A673 (cell line): Measurements from ENCODE around the gene SHMT1. TPM values are rescaled to one million over a fixed set of nuclear protein-coding genes. Genes with fewer than 3 reads are reported as not detected.

ENCODE experiments used
- BruUV-seq: library from RNA; stranded (reverse); fragments of 400-500 nt; replicated peaks from 2 replicates; lab custom pipeline; 2021; lab: Mats Ljungman, UMichigan
- CTCF ChIA-PET: fragments of 300-600 bp; sonication (Branson Sonifier 250); formaldehyde crosslinking; loops from one replicate; lab custom pipeline; 2022; ENCODE audit warnings: antibody characterized with exemption; lab: Charles Lee
- POLR2A ChIA-PET: fragments of 300-600 bp; sonication (Branson Sonifier 250); formaldehyde crosslinking; loops from one replicate; lab custom pipeline; 2022; ENCODE audit warnings: antibody characterized with exemption; ENCODE audit not compliant: low non-redundant PET; lab: Charles Lee
- DNase-seq: peaks from one replicate; pipeline ENCODE4 v3.0.0-alpha.2; 2015; ENCODE audit warnings: low spot score
- H3K27ac ChIP-seq: fragments of 200-600 bp; sonication (generic); 2 replicates; pipeline ENCODE4 v1.5.1; 2016; ENCODE audit warnings: mixed run types, low read depth, mild to moderate bottlenecking, mixed read lengths, antibody characterized with exemption, low read length; ENCODE audit not compliant: poor library complexity, severe bottlenecking
- H3K27me3 ChIP-seq: fragments of 200-600 bp; sonication (generic); replicated peaks from 2 replicates; pipeline ENCODE4 v1.6.1; 2017; ENCODE audit warnings: mixed run types, low read depth, mild to moderate bottlenecking, mixed read lengths, antibody characterized with exemption, low read length; ENCODE audit not compliant: insufficient read depth, poor library complexity
- H3K36me3 ChIP-seq: fragments of 200-600 bp; sonication (generic); 2 replicates; pipeline ENCODE4 v1.6.1; 2016; ENCODE audit warnings: mixed run types, mild to moderate bottlenecking, mixed read lengths, antibody characterized with exemption, low read length; ENCODE audit not compliant: insufficient read depth, poor library complexity, severe bottlenecking
- H3K4me1 ChIP-seq: fragments of 200-600 bp; sonication (generic); 2 replicates; pipeline ENCODE4 v1.6.1; 2017; ENCODE audit warnings: mixed run types, mild to moderate bottlenecking, mixed read lengths, antibody characterized with exemption, low read length; ENCODE audit not compliant: insufficient read depth, poor library complexity, severe bottlenecking
- H3K4me3 ChIP-seq: fragments of 200-600 bp; sonication (generic); 2 replicates; pipeline ENCODE4 v1.5.1; 2016; ENCODE audit warnings: low read depth, mixed run types, mild to moderate bottlenecking, mixed read lengths, low read length; ENCODE audit not compliant: poor library complexity, severe bottlenecking
- H3K9me3 ChIP-seq: fragments of 200-600 bp; sonication (generic); 2 replicates; pipeline ENCODE4 v1.6.1; 2016; ENCODE audit warnings: mixed run types, low read depth, mild to moderate bottlenecking, mixed read lengths, antibody characterized with exemption, low read length; ENCODE audit not compliant: poor library complexity, severe bottlenecking
- EZH2 ChIP-seq: fragments of 200-600 bp; sonication (generic); IDR thresholded peaks from 2 replicates; pipeline ENCODE4 v1.6.1; 2017; ENCODE audit warnings: borderline replicate concordance, low read depth, mild to moderate bottlenecking, mixed read lengths, antibody characterized with exemption, low read length; ENCODE audit not compliant: poor library complexity, severe bottlenecking
- intact Hi-C: fragments of 100-400 bp; cut with micrococcal nuclease; formaldehyde crosslinking; loops from one replicate; pipeline ENCODE4 v1.10.0; 2022; ENCODE audit not compliant: unreplicated experiment
- total RNA-seq: library from RNA; stranded (reverse); gene quantifications from 2 replicates; pipeline ENCODE4 v1.2.3, GENCODE V29; 2021
- TF ChIP-seq, protein P1 (sequence below): fragments of 300-800, 200-600 bp; sonication (generic); conservative IDR thresholded peaks from 2 replicates; pipeline ENCODE4 v1.5.1; 2017; ENCODE audit warnings: low read depth, mild to moderate bottlenecking, antibody characterized with exemption, low read length, moderate library complexity, mixed read lengths

Gene SHMT1
- total RNA-seq, 1 experiment from 2014 or later, result 54.0 TPM

DNA sequence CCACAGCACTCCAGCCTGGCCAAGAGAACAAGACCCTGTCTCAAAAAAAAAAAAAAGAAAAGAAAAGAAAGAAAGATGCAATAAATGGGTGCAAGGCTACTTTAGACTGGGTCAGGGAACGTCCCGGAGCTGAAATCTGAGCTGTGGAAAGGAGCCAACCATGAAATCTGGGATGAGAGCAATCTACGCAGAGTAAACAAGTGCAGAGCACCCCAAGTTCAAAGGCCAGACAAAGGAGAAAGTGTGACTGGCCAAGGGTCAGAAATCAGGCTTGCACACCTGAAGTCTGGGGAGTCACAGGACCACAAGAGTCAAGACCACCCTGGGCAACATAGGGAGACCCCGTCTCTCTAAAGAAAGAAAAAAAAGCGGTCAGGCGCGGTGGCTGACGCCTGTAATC lies 2.8 kb downstream of the SHMT1 start:
- TF ChIP-seq, protein P1, sequence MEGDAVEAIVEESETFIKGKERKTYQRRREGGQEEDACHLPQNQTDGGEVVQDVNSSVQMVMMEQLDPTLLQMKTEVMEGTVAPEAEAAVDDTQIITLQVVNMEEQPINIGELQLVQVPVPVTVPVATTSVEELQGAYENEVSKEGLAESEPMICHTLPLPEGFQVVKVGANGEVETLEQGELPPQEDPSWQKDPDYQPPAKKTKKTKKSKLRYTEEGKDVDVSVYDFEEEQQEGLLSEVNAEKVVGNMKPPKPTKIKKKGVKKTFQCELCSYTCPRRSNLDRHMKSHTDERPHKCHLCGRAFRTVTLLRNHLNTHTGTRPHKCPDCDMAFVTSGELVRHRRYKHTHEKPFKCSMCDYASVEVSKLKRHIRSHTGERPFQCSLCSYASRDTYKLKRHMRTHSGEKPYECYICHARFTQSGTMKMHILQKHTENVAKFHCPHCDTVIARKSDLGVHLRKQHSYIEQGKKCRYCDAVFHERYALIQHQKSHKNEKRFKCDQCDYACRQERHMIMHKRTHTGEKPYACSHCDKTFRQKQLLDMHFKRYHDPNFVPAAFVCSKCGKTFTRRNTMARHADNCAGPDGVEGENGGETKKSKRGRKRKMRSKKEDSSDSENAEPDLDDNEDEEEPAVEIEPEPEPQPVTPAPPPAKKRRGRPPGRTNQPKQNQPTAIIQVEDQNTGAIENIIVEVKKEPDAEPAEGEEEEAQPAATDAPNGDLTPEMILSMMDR, result no peak
- no peak for TF ChIP-seq EZH2
- BruUV-seq, result no TSS peak

DNA sequence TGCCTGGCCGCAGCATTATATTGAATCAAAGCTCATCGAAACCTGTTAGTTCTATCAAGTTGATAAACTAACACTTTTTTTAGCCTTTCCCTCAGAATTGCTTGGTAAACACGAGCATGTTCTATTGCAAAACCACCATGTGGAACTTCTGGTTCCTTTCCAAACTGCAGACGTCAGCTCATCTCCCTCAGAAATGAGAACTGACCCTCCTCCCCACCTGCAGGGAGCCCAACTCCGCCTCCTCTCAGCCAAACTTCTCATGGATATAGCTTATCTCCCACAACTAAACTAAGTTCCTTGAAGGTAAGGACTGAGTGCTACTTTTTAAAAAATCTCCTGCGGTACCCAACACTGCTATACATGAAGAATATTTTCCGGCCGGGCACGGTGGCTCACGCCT lies 6.7 kb downstream of the SHMT1 start:
- no peaks in the 10 kb centered on the region for H3K9me3 ChIP-seq
- no peak for DNase-seq
- TF ChIP-seq, protein P1, result no peak
- TF ChIP-seq EZH2, result no peak
- CTCF ChIA-PET, result no interaction called here
- H3K27me3 ChIP-seq, result no peaks in the 10 kb centered on the region
- no TSS peak for BruUV-seq
- no peak overlapping the region for H3K27ac ChIP-seq
- H3K4me1 ChIP-seq, result no peaks in the 10 kb centered on the region
- peaks cover 36% of the 10 kb centered on the region for H3K36me3 ChIP-seq
- POLR2A ChIA-PET, result no interaction called here
- intact Hi-C loops, result no loop called here
- H3K4me3 ChIP-seq, result no peak overlapping the region

More for the DNA sequence above, 2.8 kb downstream of the SHMT1 start:
- Histone ChIP-seq H3K36me3 (peaks cover 15% of the 10 kb centered on the region), H3K27me3 (no peaks in the 10 kb centered on the region), H3K4me1 (no peaks in the 10 kb centered on the region), H3K4me3 (no peak overlapping the region), H3K27ac (no peak overlapping the region), H3K9me3 (no peaks in the 10 kb centered on the region)
- POLR2A ChIA-PET, result no interaction called here
- intact Hi-C loops, result loop anchor here (5.0 kb wide), 1 partner anchor 178 kb away; the partner anchor contains the start of gene ALKBH5
- DNase-seq, result no peak
- CTCF ChIA-PET, result no interaction called here

DNA sequence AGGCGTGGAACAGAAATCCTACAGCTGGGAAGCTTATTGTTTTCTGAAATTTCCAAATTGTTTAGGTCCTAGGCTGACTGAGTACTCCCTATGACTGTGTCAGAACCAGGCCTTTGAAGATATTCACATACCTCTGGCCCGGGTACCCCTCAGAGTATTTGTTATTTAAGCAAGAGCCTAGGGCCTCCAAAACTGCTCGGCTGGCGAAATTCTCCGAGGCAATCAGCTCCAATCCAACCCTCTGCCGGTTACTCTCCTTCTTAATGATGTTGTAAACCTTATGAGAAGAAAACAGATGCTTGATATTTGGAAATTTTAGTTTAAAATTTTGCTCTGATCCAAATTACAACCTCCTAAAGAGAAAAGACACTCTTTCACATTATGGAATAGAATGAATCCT lies 9.8 kb downstream of the SHMT1 start:
- intact Hi-C loops, result no loop called here
- TF ChIP-seq, protein P1, result no peak
- no peak for TF ChIP-seq EZH2
- no peaks in the 10 kb centered on the region for H3K27me3 ChIP-seq
- H3K4me3 ChIP-seq, result no peak overlapping the region
- CTCF ChIA-PET, result no interaction called here
- POLR2A ChIA-PET, result no interaction called here
- no peak for DNase-seq
- no peaks in the 10 kb centered on the region for H3K9me3 ChIP-seq
- no peaks in the 10 kb centered on the region for H3K4me1 ChIP-seq
- no TSS peak for BruUV-seq
- no peak overlapping the region for H3K27ac ChIP-seq
- peaks cover 34% of the 10 kb centered on the region for H3K36me3 ChIP-seq
